Endodermal cell (in vitro differentiated cells): Measurements from ENCODE around the gene CTCFL. TPM values are rescaled to one million over a fixed set of nuclear protein-coding genes. Genes with fewer than 3 reads are reported as not detected.

Experiments
- DNase-seq: peaks from one replicate; pipeline ENCODE4 v3.0.0-alpha.2; 2017
- H3K27ac ChIP-seq: 2 replicates; pipeline ENCODE4 v1.5.1; 2013; ENCODE audit warnings: mild to moderate bottlenecking, low read depth, low read length, moderate library complexity
- H3K27me3 ChIP-seq: 2 replicates; pipeline ENCODE4 v1.6.1; 2013; ENCODE audit warnings: mild to moderate bottlenecking, low read length, moderate library complexity; ENCODE audit not compliant: insufficient read depth, control insufficient read depth, poor library complexity, severe bottlenecking
- H3K36me3 ChIP-seq: 2 replicates; pipeline ENCODE4 v1.7.0; 2013; ENCODE audit warnings: mild to moderate bottlenecking, low read length, moderate library complexity; ENCODE audit not compliant: control insufficient read depth, insufficient read depth
- H3K4me1 ChIP-seq: one replicate; pipeline ENCODE4 v1.7.0; 2013; ENCODE audit warnings: low read length; ENCODE audit not compliant: control insufficient read depth, insufficient read depth
- H3K4me3 ChIP-seq: 2 replicates; pipeline ENCODE4 v1.5.1; 2013; ENCODE audit warnings: mild to moderate bottlenecking, low read length, moderate library complexity
- H3K9ac ChIP-seq: 2 replicates; pipeline ENCODE4 v1.6.1; 2013; ENCODE audit warnings: mild to moderate bottlenecking, low read length, moderate library complexity; ENCODE audit not compliant: poor library complexity, severe bottlenecking; ENCODE audit errors: extremely low read depth
- H3K9me3 ChIP-seq: 2 replicates; pipeline ENCODE4 v1.6.1; 2013; ENCODE audit warnings: mild to moderate bottlenecking, low read length, moderate library complexity; ENCODE audit not compliant: control insufficient read depth
- H3K27ac Mint-ChIP-seq: 2 replicates; pipeline ENCODE4 v1.8.0; 2020; ENCODE audit warnings: mixed read lengths
- H3K27me3 Mint-ChIP-seq: 2 replicates; pipeline ENCODE4 v1.8.0; 2021; ENCODE audit warnings: mild to moderate bottlenecking, mixed read lengths; ENCODE audit not compliant: insufficient read depth
- H3K36me3 Mint-ChIP-seq: 2 replicates; pipeline ENCODE4 v1.8.0; 2020; ENCODE audit warnings: low read depth, mixed read lengths
- H3K4me1 Mint-ChIP-seq: 2 replicates; pipeline ENCODE4 v1.8.0; 2020; ENCODE audit warnings: mixed read lengths
- H3K4me3 Mint-ChIP-seq: 2 replicates; pipeline ENCODE4 v1.8.0; 2020; ENCODE audit warnings: mild to moderate bottlenecking, moderate library complexity, mixed read lengths
- H3K9me3 Mint-ChIP-seq: 2 replicates; pipeline ENCODE4 v1.8.0; 2020; ENCODE audit warnings: mild to moderate bottlenecking, mixed read lengths
- WGBS, 2 experiments: methylation state at CpG; one replicate each; pipeline versions ENCODE4 v1.1.5 to v1.1.7; 2013; ENCODE audit warnings: missing lambda C conversion rate in 2 of 2, mixed read lengths in 1 of 2; ENCODE audit not compliant: insufficient coverage in 1 of 2, insufficient read length in 1 of 2; 5-methylcytosine and 5-hydroxymethylcytosine counted together
- total RNA-seq, 2 donors: library from RNA; stranded (reverse); fragmentation: NEBNext Ultra II Directional in 1 of 2; extraction: Animal tissue kit (Norgen Biotek cat#: 25700) in 1 of 2; gene quantifications; 2 replicates in 1 of 2; 3 replicates in 1 of 2; pipeline ENCODE4 v1.2.1, GENCODE V29; 2021
- TF ChIP-seq, protein P1 (sequence below): fragments of 200-600 bp; sonication (generic); conservative IDR thresholded peaks from 2 replicates; pipeline ENCODE4 v1.5.0; 2021; ENCODE audit warnings: antibody characterized with exemption, mild to moderate bottlenecking

CTCFL gene
- total RNA-seq, 2 donors from 2014 or later: 0.33 to 1.4 TPM

DNA sequence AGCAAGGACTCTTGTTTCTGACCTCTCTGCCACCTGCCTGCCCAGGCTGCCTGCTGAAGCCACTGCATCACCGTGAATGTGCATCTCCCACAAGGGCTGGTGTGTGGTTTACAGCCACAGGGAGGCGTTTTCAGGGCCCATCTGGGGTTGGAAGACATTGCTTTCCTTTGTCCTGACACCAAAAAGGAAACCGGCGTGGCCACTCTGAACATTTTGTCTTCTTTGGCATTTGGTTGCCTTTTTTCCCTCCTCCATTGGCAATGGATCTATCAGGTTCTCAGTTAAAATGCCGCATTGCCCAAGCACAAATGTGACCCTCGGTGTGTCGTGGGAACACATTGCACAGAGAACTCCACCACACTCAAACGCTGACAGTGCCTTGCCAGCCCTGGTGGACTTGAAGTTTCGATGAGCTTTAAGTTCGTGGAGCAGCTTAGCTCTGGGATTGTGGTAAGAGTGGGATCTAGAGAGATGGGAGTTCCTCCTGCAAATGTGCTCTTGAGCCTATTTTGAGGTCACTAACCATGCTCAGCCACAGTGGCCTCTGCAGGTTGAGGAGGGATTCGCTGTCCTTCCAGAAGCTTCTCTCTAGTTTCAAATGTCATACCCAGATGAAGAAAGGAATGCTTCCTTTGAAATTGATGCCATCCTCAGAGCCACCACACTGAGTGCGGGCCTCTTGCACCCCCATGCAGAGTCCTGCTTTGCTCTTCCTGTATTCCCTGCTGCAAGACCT is 21.2 kb upstream of the CTCFL start:
- 93 to 95% methylated on average over 9 to 12 of the region's 12 CpGs for whole genome bisulfite sequencing, 2 experiments
- H3K4me1 ChIP-seq: no peaks in the 10 kb centered on the region
- Mint-ChIP-seq H3K4me3 (no peak overlapping the region), H3K27ac (no peak overlapping the region), H3K36me3 (no peaks in the 10 kb centered on the region), H3K9me3 (no peaks in the 10 kb centered on the region), H3K4me1 (peaks cover 11% of the 10 kb centered on the region), H3K27me3 (peaks cover 36% of the 10 kb centered on the region)
- H3K36me3 ChIP-seq: no peaks in the 10 kb centered on the region
- TF ChIP-seq, protein P1, sequence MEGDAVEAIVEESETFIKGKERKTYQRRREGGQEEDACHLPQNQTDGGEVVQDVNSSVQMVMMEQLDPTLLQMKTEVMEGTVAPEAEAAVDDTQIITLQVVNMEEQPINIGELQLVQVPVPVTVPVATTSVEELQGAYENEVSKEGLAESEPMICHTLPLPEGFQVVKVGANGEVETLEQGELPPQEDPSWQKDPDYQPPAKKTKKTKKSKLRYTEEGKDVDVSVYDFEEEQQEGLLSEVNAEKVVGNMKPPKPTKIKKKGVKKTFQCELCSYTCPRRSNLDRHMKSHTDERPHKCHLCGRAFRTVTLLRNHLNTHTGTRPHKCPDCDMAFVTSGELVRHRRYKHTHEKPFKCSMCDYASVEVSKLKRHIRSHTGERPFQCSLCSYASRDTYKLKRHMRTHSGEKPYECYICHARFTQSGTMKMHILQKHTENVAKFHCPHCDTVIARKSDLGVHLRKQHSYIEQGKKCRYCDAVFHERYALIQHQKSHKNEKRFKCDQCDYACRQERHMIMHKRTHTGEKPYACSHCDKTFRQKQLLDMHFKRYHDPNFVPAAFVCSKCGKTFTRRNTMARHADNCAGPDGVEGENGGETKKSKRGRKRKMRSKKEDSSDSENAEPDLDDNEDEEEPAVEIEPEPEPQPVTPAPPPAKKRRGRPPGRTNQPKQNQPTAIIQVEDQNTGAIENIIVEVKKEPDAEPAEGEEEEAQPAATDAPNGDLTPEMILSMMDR: peak; percentile 23
- H3K27ac ChIP-seq: peak overlapping the region; percentile 70
- H3K4me3 ChIP-seq: no peak overlapping the region
- H3K9ac ChIP-seq: no peak overlapping the region
- no peaks in the 10 kb centered on the region for H3K9me3 ChIP-seq
- DNase-seq: peak; percentile 49
- peaks cover 21% of the 10 kb centered on the region for H3K27me3 ChIP-seq

DNA sequence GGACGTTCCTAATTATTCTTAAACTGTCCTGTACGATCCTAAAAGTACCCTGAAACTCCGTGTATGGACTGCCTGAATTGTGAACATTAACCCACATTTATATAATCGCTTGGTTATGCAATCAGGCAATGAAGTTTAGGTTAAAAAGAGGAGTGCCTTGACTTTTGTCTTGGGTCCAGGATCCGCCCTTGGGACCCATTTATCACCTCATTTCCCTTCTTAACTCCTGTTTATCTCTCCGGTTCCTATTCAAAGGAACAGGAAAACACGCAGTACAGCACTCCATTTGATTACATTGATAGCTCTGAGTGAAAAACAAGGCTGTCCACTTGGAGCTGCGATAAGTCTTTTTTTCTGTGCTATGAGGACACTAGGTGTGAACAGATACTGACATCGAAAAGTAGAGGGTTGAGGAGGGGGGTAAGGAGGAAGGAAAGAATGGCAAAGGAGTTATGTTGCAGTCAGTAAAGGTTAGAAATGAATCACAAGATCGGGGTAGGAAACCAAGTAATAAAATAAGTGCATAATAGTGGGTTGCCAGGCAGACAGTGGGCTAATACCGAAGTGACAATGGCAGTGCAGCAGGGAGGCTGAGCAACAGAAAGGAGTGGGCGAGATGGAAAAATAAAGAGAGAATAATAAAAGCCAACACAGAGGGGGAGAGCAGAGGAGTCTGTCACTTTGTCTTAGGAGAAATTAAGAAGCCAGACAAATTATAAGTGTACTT is 20.1 kb upstream of the CTCFL start:
- 78 to 86% methylated on average over 9 to 12 of the region's 12 CpGs for WGBS, 2 experiments
- no peaks in the 10 kb centered on the region for H3K36me3 ChIP-seq
- no peak for DNase-seq

DNA sequence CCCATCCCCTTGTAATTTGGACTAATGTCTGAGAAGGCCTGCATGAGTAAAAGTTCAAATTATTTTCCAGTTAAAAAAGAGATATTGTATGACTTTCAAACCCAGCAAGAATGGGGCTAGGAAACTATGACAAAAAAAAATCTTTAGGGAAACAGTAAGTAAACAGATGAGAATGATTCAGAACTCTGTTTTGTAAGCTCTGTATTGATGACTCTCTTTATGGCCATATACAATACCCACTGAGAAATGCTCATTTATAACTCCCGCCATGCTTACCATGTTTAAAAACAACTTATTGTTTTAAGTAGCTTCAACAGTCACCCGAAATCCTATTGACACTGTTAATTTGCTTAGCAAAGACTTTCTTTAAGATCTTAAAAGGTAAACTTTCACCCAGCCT is 18.8 kb upstream of the CTCFL start:
- TF ChIP-seq, protein P1: no peak
- peaks cover 48% of the 10 kb centered on the region for H3K27me3 Mint-ChIP-seq
- Histone ChIP-seq H3K9me3 (no peaks in the 10 kb centered on the region), H3K27ac (no peak overlapping the region), H3K36me3 (no peaks in the 10 kb centered on the region), H3K4me1 (no peaks in the 10 kb centered on the region), H3K4me3 (no peak overlapping the region), H3K9ac (no peak overlapping the region), H3K27me3 (peaks cover 29% of the 10 kb centered on the region)
- WGBS, 2 experiments: 58 to 65% methylated on average over 2 of the region's 2 CpGs
- H3K36me3 Mint-ChIP-seq: no peaks in the 10 kb centered on the region
- DNase-seq: no peak
- H3K4me1 Mint-ChIP-seq: peaks cover 11% of the 10 kb centered on the region
- no peak overlapping the region for H3K4me3 Mint-ChIP-seq
- no peak overlapping the region for H3K27ac Mint-ChIP-seq
- peaks cover 2% of the 10 kb centered on the region for H3K9me3 Mint-ChIP-seq

More for the DNA sequence above, 20.1 kb upstream of the CTCFL start:
- Histone ChIP-seq H3K27ac (peak overlapping the region; percentile 70), H3K9me3 (no peaks in the 10 kb centered on the region), H3K4me3 (no peak overlapping the region), H3K9ac (no peak overlapping the region), H3K27me3 (peaks cover 29% of the 10 kb centered on the region), H3K4me1 (no peaks in the 10 kb centered on the region)
- no peak overlapping the region for H3K27ac Mint-ChIP-seq
- H3K36me3 Mint-ChIP-seq: no peaks in the 10 kb centered on the region
- no peak overlapping the region for H3K4me3 Mint-ChIP-seq
- TF ChIP-seq, protein P1: no peak
- H3K4me1 Mint-ChIP-seq: peaks cover 11% of the 10 kb centered on the region
- H3K9me3 Mint-ChIP-seq: no peaks in the 10 kb centered on the region
- H3K27me3 Mint-ChIP-seq: peaks cover 41% of the 10 kb centered on the region
